HG03457 (cell line): Measurements from ENCODE around the gene FBXL17.
A peak's percentile ranks its signal among the peaks of the same experiment; 100 is the strongest.
"Not testable (repeated sequence)": the region's sequence is repeated elsewhere in the genome, so short reads cannot be mapped to it uniquely, and the experiment has no call there.

Source experiments
- ATAC-seq: cut with Tn5 transposase; IDR thresholded peaks from one replicate; pipeline ENCODE4 v1.9.1; 2021; ENCODE audit warnings: moderate number of reproducible peaks; ENCODE audit not compliant: unreplicated experiment

FBXL17 gene

GRCh38 chr5:108381954-108382783 lies at the start of gene FBXL17:
TSS of gene FBXL17 (minus strand) at chr5:108382098.
- peak; percentile 72 for ATAC-seq

GRCh38 chr5:108430931-108431608 lies 49.2 kb upstream of the FBXL17 start:
- no peak for ATAC-seq

GRCh38 chr5:108421713-108422112 lies 39.8 kb upstream of the FBXL17 start:
- no peak for ATAC-seq

GRCh38 chr5:108420755-108421154 lies 38.9 kb upstream of the FBXL17 start:
- no peak for ATAC-seq

- no peak for ATAC-seq
Measured at GRCh38 chr5:108420158-108420557, 38.3 kb upstream of the FBXL17 start.

- no peak for ATAC-seq
Measured at GRCh38 chr5:108418197-108418596, 36.3 kb upstream of the FBXL17 start.

GRCh38 chr5:108417166-108417670 lies 35.3 kb upstream of the FBXL17 start:
- ATAC-seq = no peak

- ATAC-seq = no peak
Measured at GRCh38 chr5:108415726-108416125, 33.8 kb upstream of the FBXL17 start.

- ATAC-seq = no peak
Measured at GRCh38 chr5:108409786-108410185, 27.9 kb upstream of the FBXL17 start.

GRCh38 chr5:108405201-108405600 lies 23.3 kb upstream of the FBXL17 start:
- not testable (repeated sequence) for ATAC-seq

- ATAC-seq = no peak
Measured at GRCh38 chr5:108398964-108399363, 17.1 kb upstream of the FBXL17 start.

GRCh38 chr5:108396837-108397236 lies 14.9 kb upstream of the FBXL17 start:
- ATAC-seq = not testable (repeated sequence)

GRCh38 chr5:108387758-108388157 lies 5.9 kb upstream of the FBXL17 start:
- ATAC-seq = no peak

GRCh38 chr5:108386345-108387061 lies 4.6 kb upstream of the FBXL17 start:
- no peak for ATAC-seq

- no peak for ATAC-seq
Measured at GRCh38 chr5:108384741-108385140, 2.8 kb upstream of the FBXL17 start.

GRCh38 chr5:108382784-108383330 lies 959 bp upstream of the FBXL17 start:
- ATAC-seq = no peak

GRCh38 chr5:108381350-108381953 lies 446 bp downstream of the FBXL17 start:
- ATAC-seq = peak; percentile 33

GRCh38 chr5:108380531-108381349 lies 1.2 kb downstream of the FBXL17 start:
- ATAC-seq = peak; percentile 23

- no peak for ATAC-seq
Measured at GRCh38 chr5:108379722-108380530, 2.0 kb downstream of the FBXL17 start.
